NCI-H146 treated with DMSO at 0.1 percent for 48 hours (cell line): ENCODE data around the gene PUS10.
"Not testable (repeated sequence)": the region's sequence is repeated elsewhere in the genome, so short reads cannot be mapped to it uniquely, and the experiment has no call there.

Experiments
- DNase-seq: peaks from one replicate; lab custom pipeline; 2025; ENCODE audit not compliant: unreplicated experiment; lab: John Stamatoyannopoulos, UW

PUS10 gene

DNA sequence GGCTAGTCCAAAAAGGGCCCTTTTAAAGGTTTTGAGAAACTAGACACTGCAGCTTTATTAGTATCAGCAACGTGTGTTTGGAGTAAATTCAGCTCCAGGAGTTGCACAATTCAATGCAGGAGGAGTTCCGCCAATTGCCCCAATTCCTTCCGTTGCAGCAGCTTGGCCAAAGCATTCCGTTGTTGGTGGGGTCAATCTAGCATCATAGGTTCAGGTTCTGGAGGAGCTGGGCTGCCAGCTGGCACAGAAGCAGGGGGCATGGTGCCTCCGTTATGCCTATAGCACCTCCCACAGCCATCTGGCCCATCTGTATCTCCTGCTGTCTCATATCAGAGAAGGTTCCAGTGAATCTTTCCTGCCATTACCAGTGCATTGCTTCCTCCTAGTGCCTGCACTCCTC lies 81.3 kb downstream of the PUS10 start:
- no peak for DNase-seq

DNA sequence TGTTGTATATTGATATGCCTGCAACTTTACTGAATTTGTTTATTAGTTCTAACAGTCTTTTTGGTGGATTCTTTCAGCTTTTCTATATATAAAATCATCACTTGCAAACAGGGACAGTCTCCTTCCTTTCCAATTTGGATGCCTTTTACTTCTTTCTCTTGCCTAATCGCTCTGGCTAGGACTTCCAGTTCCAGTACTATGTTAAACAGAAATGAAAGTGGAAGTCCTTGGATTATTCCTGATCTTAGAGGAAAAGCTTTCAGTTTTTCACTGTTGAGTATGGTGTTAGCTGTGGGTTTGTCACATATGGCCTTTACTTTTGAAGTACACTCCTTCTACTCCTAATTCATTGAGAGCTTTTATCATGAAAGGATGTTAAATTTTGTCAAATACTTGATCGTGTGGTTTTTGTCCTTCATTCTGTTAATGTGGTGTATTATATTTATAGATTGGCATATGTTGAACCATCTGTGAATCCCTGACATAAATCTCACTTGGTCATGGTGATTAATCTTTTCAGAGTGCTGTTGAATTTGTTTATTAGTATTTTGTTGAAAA lies 83.8 kb downstream of the PUS10 start:
- DNase-seq = no peak

DNA sequence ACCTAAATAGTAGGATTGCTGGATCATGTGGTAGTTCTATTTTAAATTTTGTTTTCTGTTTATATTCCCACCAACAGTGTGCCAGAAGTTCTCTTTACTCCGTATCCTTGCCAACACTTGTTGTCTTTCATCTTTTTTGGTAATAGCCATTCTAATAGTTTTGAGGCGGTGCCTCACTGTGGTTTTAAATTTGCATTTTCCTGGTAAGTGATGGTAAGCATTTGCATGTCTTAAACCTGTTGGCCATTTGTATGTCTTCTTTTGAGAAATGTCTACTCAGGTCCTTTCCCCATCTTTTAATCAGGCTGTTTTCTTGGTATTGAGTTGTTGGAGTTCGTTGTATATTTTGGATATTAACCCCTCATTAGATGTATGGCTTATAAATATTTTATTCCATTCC lies 85.1 kb downstream of the PUS10 start:
- no peak for DNase-seq

DNA sequence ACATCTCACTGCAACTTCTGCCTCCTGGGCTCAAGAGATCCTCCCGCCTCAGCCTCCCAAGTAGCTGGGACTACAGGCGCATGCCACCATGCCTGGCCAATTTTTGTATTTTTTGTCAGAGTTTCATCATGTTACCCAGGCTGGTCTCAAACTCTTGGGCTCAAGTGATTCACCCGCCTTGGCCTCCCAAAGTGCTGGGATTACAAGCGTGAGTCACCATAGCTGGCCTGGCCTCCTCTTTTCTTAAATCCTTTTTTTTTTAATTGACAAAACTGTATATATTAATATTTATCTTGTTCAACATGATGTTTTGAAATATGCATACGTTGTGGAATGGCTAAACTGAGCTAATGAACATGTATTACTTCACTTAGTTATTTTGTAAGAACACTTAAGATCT lies 86.0 kb downstream of the PUS10 start:
- not testable (repeated sequence) for DNase-seq

DNA sequence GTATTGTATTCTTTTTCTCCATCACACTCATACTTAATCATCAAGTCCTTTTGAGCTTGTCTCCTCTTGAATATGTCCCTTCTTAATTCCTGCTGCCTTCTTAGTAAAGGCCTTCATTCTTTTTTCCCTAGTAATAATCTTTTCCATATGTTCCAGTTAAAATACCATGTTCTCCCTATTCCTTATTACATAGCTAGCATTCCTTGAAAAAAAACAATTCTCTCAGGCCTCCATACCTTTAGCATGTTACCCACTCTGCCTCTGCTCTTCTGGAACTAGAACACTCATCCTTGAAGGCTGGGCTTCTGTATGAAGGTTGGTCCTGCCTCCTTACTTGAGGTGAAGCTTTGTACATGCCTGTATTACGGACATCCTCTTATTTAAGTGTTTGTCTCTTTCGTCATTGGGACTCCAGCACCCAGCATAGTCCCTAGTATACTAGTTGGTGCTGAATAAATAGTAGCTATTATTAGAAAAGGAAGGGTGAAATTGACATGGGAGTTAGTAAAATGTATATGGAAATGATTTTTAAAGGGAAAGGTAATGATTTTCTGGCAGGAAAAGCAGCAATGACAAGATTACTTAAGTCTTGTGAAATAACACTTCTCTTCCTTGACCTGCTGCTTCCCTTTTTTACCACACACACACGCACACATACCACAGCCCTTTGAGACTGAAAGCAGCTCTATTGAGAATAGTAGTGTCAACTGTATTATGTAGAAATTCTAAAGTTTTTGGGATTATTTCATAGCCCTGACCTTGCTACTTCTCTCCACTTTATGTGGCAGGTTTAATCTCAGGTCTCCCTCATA lies 91.1 kb downstream of the PUS10 start:
- no peak for DNase-seq

DNA sequence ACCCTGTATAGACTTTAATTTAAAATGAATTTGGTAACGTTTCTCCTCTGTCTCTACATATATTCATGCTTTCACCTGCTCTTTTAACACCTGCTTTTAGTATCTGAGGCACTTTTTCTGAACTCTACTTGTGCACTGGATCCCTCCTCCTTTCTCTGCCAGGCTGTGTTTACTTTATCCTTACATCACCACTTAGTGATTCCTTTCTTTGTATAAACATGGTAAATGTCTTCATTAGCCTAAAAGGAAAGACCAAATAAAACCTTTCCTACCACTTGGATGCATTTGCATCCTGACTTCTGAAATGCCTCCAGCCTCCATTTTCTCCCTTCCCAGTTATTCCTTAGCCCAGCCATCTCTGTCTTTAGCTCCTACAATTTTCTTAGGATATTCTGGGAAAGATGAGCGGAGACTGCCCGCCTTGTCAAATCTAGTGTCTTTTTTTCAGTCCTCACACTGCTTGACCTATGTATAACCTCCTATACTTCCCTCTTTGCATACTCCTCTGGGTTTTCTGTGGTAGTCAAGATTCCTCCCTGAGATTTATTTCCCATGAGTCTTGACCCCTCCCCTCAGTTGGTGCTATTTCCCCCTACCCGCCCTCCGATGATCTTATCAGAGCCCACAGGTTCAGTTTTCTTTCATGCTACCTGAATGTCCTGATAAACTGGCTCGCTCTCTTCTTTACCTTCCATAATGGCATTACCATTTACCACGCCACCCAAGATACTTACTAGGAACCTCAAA lies 91.9 kb downstream of the PUS10 start:
- peak; percentile 9 for DNase-seq

DNA sequence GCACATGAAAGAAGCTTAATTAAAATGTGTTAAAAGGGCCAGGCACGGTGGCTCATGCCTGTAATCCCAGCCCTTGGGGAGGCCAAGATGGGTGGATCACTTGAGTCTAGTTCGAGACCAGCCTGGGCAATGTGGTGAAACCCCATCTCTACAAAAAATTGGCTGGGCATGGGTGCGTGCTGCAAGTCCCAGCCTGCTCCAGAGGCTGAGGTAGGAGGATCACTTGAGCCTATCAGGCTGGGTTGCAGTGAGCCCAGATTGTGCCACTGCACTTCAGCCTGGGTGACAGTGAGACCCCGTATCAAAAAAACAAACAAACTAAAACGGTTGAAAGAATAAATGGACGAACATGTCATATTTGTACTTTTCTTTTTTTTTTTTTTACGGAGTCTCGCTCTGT lies 110.7 kb downstream of the PUS10 start:
- no peak for DNase-seq

DNA sequence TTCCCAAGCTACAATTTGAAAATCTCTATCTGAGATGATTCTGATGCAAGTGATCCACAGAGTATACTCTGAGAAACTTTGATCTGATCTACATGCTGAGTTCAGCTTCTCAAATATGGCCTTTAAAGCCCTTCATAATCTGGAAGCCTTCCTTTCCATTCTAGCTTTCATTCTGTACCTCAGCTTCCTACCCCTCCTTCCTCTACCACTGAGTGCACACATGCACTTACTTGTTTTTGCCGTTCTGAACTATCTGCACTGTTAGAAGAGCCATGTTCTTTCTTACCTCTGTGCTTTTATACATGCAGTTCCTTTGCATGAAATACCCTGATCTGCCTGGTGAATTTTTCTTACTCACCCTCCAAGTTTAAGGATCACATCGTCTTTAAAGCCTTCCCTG lies 111.7 kb downstream of the PUS10 start:
- DNase-seq = no peak

DNA sequence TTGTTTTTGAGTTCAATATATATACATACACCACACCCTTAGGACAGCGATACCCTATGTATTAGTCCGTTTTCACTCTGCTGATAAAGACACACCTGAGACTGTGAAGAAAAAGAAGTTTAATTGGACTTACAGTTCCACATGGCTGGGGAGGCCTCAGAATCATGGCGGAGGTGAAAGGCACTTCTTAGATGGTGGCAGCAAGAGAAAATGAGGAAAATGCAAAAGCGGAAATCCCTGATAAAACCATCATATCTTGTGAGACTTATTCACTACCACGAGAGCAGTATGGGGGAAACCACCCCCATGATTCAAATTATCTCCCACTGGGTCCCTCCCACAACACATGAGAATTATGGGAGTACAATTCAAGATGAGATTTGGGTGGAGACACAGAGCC lies 112.2 kb downstream of the PUS10 start:
- DNase-seq = not testable (repeated sequence)

DNA sequence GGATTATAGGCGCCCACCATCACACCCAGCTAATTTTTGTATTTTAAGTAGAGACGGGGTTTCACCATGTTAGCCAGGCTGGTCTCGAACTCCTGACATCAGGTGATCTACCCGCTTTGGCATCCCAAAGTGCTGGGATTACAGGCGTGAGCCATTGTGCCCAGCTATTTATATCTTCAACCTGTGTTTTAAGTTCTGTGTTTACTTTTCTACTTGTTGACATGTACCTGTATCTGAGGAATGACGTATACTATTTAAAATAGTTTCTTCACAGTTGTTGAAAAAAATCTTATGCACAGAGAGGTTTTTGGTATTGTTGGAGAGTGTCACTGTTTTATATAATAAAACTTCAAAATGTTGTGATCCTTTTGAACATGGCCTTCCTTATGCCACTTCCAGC lies 116.8 kb downstream of the PUS10 start:
- DNase-seq = not testable (repeated sequence)

DNA sequence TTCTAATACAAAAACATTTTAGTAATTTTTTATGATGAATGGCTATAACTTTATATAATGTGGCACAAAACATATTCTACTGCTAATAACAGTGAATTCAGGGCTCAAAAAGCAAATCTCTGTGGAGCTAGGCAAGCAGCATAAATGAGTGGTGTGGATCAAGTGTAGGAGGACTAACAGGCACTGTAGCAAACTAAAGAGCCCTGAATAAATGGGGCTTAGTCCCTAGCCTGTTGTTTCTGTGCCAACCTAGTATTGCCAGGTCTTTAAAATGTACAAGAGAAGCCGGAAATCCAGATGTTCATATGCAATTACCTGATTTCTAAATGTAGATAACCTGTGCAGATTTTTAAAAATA lies 118.2 kb downstream of the PUS10 start:
- DNase-seq = no peak

DNA sequence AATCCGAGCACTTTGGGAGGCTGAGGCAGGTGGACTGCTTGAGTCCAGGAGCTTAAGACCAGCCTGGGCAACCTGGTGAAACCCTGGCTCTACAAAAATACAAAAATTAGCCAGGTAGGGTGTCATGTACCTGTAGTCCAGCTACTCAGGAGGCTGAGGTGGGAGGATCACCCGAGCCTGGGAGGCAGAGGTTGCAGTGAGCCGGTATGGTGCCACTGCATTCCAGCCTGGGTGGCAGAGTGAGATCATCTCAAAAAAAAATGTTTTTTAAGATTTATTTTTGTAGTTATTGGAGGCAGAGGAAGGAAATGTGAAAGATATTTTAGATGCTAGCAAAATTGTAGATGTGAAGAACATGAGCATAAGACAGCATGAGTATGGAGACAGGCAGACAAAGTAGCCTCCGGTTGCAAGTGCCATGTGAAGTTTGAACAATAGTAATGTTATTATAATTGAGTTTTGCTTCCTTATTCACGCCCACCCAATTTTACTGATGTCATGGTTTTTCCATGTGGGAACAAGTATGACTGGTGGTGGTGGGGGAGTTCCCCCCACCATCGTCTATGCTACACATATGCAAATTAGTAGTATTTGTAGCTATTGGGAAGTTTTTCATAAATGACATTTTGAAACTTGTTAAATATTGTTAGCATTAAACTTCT lies 118.7 kb downstream of the PUS10 start:
- DNase-seq = no peak

DNA sequence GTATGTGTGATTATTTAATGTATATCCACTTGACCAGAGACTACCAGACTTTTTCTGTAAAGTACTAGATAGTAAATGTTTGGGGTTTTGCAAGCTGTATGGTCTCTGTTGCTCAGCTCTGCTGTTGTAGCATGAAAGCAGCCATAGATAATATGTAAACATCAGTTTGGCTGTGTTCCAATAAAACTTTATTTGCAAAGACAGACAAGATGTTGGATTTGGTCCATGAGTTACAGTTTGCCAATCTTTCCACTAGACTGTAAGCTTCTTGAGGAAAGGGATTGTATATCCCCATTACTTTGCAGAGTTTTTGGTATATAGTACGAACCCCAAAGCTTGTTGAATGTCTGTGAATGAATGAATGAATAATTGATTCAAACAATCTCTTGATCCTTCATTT lies 119.5 kb downstream of the PUS10 start:
- no peak for DNase-seq
